Mononuclear cell (primary cell): Measurements from ENCODE around the gene CEACAM3. TPM values are rescaled to one million over a fixed set of nuclear protein-coding genes. Genes with fewer than 3 reads are reported as not detected.

ENCODE experiments used
- H3K27me3 ChIP-seq: 2 replicates; pipeline ENCODE4 v1.6.0; 2011; ENCODE audit warnings: low read length, control low read depth; ENCODE audit not compliant: insufficient read depth
- H3K4me1 ChIP-seq: 2 replicates; pipeline ENCODE4 v1.5.1; 2011; ENCODE audit warnings: mild to moderate bottlenecking, low read length, control low read depth; ENCODE audit not compliant: insufficient read depth
- H3K4me3 ChIP-seq: 2 replicates; pipeline ENCODE4 v1.5.1; 2011; ENCODE audit warnings: mild to moderate bottlenecking, low read length, moderate library complexity
- H3K9me3 ChIP-seq: 2 replicates; pipeline ENCODE4 v1.5.1; 2011; ENCODE audit warnings: low read depth, mild to moderate bottlenecking, control low read depth, low read length
- total RNA-seq: library from RNA; depleted of rRNA; stranded (reverse); fragments of >200 nt; gene quantifications from one replicate; pipeline ENCODE4 v1.2.3, GENCODE V29; 2012

Gene CEACAM3
- total RNA-seq, 1 donor = 0.52 TPM

DNA sequence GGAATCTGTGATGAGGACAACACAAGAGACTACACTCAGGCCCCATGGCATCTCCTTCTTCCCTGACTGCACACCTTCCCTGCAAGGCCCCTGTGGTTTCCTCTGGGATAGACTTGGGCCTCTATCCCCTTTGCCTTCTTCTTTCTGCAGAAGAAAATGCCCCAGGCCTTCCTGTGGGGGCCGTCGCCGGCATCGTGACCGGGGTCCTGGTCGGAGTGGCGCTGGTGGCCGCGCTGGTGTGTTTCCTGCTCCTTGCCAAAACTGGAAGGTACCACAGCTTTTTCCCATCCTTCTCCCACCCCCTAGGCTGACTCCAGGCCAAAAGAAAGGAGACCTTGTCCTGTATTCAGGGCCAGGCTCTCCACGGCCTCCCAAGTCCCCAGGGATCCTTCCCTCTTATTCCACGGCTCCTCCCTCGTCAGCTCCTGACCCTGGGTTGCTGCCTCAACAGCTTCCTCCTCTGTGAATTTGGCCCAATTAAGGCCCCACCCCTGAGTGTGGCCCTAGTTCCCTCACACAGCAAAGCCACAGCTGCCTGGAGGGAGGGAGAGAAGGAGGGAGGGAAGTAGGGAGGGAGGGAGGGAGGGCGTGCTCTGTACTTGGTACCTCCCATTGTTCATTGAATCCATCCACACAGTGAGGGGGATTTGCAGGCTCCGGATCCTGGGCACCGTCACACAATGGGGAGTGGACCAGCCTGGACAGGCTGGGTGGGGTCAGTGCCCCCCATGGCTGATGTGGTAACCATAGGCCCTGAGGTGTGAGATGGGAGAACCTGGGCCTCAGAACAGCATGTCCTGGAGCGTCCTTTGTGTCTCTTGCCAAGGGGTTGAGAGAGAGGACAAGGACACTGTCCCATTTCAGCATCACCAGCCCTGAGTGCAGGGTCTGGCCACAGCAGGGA lies 12.5 kb downstream of the CEACAM3 start:
- no peak overlapping the region for H3K4me3 ChIP-seq
- H3K27me3 ChIP-seq = no peaks in the 10 kb centered on the region
- peaks cover 77% of the 10 kb centered on the region for H3K4me1 ChIP-seq
- H3K9me3 ChIP-seq = no peaks in the 10 kb centered on the region

DNA sequence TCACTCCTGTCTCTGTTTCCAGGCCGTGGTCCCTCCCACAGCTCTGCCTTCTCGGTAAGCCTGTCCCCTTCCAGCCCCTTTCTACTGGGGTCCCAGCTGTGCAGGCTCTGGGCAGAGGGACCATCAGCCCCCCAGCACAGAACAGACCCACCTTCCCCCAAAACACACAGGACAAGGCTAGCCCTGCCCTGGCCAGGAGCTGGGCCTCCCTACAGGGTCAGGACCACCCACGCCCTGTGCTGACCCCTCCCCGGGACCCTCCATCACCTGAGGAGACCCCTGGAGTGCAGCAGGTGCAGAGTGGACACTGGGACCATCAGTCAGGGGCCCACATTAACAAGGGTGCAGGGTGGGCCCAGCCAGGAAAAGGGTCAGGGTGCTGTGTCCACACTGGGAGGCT lies 13.9 kb downstream of the CEACAM3 start:
- no peaks in the 10 kb centered on the region for H3K27me3 ChIP-seq
- H3K9me3 ChIP-seq = no peaks in the 10 kb centered on the region
- H3K4me3 ChIP-seq = no peak overlapping the region
- H3K4me1 ChIP-seq = peaks cover 63% of the 10 kb centered on the region

DNA sequence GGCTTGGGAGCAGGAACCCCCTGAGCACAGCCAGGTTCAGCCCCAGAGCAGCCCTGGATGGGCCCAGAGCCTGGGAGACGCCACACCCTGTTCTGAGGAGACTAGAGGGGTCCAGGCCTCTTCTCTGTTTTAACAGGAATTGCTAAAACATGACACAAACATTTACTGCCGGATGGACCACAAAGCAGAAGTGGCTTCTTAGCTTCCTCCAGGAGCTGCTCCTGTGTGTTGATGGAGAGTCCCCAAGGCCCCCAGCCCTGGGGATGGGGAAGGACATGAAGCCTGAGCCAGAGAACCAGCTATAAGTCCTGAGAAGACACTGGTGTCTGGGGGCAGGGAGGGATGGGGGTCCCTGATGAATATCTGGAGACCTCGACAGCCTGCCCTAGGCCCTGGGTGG lies 14.6 kb downstream of the CEACAM3 start:
- no peaks in the 10 kb centered on the region for H3K27me3 ChIP-seq
- no peak overlapping the region for H3K4me3 ChIP-seq
- H3K4me1 ChIP-seq = peaks cover 56% of the 10 kb centered on the region
- no peaks in the 10 kb centered on the region for H3K9me3 ChIP-seq

DNA sequence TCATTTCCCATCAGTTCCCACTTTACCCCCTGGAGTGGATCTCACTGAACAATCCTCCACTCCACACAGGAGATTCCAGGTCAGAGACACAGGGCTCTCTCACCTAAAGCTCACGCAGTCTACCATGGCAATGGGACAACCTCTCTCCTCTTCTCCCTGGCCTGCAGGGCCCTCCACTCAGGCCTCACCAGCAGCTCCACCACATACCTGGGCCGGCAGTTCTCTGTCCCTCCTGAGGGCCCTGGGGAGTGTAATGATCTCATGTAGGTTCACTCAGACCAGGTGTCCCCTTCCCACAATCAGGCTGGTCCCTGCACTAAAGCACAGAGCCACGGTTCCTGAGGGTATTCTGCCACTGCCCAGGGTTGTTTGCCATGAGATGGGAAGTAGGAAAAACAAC lies 15.6 kb downstream of the CEACAM3 start:
- no peak overlapping the region for H3K4me3 ChIP-seq

DNA sequence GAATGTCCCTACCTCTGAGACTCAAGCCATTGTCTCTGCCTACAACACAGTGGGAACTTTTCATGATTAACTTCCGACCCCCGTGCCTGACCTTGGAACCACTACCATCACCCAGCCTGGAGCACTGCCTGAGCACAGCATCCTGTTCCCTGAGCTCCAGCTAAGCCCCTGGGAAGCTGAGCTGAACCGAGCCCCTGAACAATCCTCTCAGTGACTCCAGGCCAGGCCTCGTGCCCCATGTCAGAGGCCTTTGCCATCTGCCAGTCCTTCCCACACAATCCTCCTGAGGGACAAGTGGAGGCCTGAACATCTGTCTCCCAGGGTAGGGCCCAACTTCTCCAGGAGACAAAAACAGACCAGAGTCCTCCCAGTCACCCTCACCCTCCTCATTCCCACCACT lies 17.5 kb downstream of the CEACAM3 start:
- Histone ChIP-seq H3K27me3 (no peaks in the 10 kb centered on the region), H3K9me3 (no peaks in the 10 kb centered on the region), H3K4me3 (no peak overlapping the region), H3K4me1 (peaks cover 34% of the 10 kb centered on the region)

More for the DNA sequence above, 15.6 kb downstream of the CEACAM3 start:
- Histone ChIP-seq H3K27me3 (no peaks in the 10 kb centered on the region), H3K4me1 (peaks cover 53% of the 10 kb centered on the region), H3K9me3 (no peaks in the 10 kb centered on the region)

DNA sequence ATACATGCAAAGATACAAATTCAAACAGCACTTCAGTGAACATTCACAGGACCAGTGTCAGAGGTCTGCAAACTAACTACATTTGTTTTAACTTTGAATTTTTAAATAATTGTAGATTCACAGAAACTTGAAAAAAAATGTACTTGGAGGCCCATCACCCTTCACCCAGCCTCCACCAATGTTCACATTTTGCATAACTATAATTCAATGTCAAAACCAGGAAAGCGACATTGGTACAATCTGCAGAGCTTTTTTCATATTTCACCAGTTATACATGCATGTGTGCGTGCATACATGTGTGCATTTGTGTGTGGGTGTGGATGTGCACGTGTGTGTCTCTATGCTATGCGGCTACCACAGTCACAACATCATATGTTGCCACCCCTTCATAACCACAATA lies 18.9 kb downstream of the CEACAM3 start:
- Histone ChIP-seq H3K9me3 (no peaks in the 10 kb centered on the region), H3K4me3 (no peak overlapping the region), H3K4me1 (peaks cover 22% of the 10 kb centered on the region), H3K27me3 (no peaks in the 10 kb centered on the region)

DNA sequence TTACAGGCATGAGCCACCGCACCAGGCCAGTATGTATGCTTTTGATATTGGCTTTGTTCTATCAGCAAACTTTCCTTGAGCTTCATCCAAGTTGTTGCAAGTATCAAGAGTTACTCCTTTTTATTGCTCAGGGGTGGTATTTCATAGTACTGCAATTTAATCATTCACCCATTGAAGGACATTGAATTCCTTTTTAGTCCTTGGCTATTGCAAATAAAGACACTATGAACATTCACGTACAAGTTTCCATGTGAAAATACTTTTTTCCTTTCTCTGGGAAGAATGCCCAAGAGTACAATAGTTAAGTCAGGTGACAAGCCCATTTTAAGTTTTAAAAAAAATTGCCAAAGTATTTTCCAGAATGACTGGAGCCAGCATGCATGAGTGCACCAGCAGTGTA lies 20.4 kb downstream of the CEACAM3 start:
- Histone ChIP-seq H3K4me3 (no peak overlapping the region), H3K4me1 (peaks cover 12% of the 10 kb centered on the region), H3K27me3 (no peaks in the 10 kb centered on the region), H3K9me3 (no peaks in the 10 kb centered on the region)

DNA sequence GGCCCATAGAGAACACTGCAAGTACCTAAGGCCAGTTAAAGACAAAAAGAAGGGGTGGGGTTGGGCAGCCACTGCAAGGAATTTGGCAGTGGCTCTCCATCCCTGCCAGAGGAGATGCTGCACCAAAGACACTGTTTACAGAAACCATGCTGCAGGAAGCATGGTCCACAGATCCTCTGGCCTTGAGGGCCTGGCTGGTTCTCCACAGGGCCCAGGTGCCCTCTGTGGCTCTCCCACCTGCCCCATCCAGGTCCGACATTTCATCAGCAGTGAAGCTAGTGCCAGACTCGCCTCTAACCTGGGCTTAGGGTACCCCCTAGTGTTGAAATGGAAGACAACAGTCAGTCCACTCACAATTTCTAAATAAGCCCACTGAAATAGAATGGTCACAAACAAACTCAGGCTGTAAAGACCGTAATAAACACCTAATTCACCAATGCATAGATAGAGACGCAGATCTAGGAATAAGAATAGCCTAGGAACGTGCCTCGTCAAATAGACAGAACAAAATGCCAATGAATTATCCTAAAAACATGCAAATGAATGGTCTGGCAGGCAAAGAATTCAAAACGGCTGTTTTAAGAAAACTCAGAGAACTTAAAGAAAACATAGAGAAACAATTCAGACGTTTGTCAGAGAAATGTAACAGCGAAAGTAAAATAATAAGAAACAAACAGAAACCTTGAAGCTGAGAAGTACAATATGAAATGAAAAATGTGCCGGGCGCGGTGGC lies 24.8 kb downstream of the CEACAM3 start:
- peaks cover 5% of the 10 kb centered on the region for H3K4me1 ChIP-seq
- peaks cover under 1% of the 10 kb centered on the region for H3K27me3 ChIP-seq
- H3K4me3 ChIP-seq = no peak overlapping the region
- H3K9me3 ChIP-seq = no peaks in the 10 kb centered on the region

DNA sequence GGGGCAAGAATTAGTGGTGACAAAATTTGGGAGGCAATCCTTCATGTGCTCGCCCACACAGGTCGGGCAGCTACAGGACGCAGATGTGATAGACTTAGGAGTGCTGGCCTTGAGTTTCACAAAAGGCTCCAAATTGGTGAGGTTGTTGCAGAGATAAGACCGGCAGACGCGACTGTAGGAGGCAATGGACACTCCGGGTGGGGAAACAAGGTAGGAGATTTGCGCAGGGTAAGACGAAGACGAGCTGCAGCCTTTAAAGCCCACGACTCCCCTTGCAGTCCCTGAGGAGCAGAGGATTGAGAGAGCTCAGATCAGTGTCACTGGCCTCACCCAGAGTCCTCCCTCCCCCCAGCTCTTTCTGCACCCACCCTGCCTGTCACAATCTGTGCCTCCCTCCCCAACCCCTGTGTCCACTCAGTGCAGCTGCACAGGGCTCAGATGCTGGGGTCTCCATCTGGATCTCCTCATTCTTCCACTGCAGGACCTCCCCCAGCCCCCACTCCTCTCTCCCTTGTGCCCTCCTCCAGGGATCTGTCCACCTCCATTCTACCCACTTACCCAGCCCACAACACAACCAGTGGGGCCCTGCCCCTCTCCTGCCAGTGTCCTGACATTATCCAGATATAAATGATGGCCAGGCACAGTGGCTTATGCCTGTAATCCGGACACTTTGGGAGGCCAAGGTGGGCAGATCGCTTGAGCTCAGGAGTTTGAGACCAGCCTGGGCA lies 41.8 kb downstream of the CEACAM3 start:
- H3K9me3 ChIP-seq = no peaks in the 10 kb centered on the region
- H3K4me1 ChIP-seq = no peaks in the 10 kb centered on the region
- H3K27me3 ChIP-seq = no peaks in the 10 kb centered on the region
- no peak overlapping the region for H3K4me3 ChIP-seq

DNA sequence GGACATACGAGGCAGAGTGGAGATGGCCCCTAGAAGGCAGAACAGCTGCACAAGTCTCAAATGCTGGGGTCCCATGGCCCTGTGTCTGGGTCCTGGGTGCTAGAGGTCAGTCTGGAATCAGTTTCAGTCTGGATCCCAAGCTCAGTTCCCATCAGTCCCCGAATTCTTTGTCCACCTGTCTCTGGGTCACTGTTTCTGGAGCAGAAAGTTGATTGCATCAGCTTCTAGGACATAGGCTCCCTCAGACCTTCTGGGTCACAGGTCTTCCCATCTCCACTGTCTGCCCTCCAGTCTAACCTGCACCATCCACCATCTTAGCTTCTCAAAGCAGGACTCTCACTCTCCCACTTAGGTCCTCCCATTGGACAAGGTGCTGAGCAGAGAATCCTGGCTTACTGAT lies 42.8 kb downstream of the CEACAM3 start:
- Histone ChIP-seq H3K4me3 (no peak overlapping the region), H3K27me3 (no peaks in the 10 kb centered on the region), H3K4me1 (no peaks in the 10 kb centered on the region), H3K9me3 (no peaks in the 10 kb centered on the region)

DNA sequence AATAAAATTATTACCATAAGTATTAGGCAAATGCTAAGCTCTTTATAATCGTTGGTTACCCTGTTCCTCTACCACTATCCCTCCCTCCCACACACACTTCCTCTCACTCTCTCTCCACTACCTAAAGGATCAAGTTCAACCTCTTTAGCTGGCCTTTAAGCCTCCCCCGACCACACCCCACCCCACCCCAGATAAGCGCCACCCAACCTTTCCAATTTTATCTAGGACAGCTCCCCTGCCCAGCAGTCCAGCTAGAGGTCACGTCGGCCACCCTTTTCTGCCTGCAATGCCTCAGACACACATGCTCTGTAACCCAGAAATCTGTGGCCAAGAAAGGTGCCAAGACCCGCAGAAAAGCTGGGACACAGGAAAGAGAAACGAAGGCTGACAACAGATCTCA lies 47.0 kb downstream of the CEACAM3 start:
- H3K9me3 ChIP-seq = no peaks in the 10 kb centered on the region
- no peak overlapping the region for H3K4me3 ChIP-seq
- no peaks in the 10 kb centered on the region for H3K27me3 ChIP-seq
- H3K4me1 ChIP-seq = no peaks in the 10 kb centered on the region

DNA sequence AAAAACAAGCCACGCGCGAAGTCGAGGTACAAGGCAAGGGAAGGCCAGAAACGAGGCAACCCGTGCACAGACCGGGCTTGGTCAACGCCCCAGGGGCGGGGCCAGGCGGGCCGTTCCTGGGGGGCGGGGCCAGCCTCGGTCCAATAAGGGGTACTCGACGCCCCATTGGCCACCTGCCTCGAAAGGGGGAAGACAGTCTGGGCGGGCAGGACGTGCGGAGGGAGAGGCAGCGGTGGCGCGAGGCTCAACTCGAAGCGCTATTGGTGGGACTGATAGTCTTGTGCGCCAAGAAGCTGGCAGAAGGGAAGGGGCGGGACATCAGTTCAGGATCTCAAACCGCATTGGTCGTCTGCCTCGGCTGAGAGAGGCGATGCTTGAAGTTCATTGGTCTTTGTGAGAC lies 48.2 kb downstream of the CEACAM3 start, which contains the start of gene LYPD4:
Gene LYPD4, minus strand, starts transcription at position 83 of the 400 bp plus-strand sequence. CDS start 5,398 bp downstream, outside the sequence.
- H3K27me3 ChIP-seq = no peaks in the 10 kb centered on the region

DNA sequence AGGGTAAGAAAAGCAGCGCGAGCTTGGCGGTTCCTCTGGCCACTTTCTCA lies 48.4 kb downstream of the CEACAM3 start, which contains the start of gene DMRTC2:
Gene DMRTC2, plus strand, starts transcription at position 42 of the 50 bp plus-strand sequence. CDS start 2,387 bp downstream, outside the sequence.
- Histone ChIP-seq H3K4me1 (no peaks in the 10 kb centered on the region), H3K27me3 (no peaks in the 10 kb centered on the region), H3K9me3 (no peaks in the 10 kb centered on the region), H3K4me3 (no peak within 1 kb of the TSS)

More for the DNA sequence above, 48.2 kb downstream of the CEACAM3 start, which contains the start of gene LYPD4:
- Histone ChIP-seq H3K4me3 (no peak within 1 kb of the TSS), H3K9me3 (no peaks in the 10 kb centered on the region), H3K4me1 (no peaks in the 10 kb centered on the region)

DNA sequence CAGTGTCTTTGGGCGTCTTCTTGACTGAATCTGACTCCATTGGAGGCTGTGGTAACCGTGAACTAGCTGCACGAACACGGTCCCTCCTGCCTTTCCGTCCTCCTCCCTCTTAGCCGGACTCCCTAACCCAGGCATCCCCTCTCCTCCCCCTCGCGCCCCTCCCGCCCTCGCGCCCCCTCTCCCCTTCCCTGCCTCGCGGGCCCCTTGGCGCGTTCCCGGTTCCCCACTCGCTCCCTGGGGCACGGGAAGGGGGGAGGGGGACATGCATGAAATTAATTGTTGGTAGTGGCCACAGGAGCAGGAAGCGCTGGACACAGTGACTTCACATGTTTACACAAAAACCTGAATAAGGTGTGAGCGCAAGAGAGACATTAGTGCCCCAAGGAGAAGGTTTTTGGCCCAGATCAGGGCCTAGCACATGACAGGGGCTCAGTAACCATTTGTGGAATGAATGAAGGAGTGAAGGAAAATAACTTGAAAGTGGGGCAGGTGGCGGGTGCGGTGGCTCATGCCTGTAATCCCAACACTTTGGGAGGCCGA lies 48.7 kb downstream of the CEACAM3 start:
- no peaks in the 10 kb centered on the region for H3K4me1 ChIP-seq
- no peaks in the 10 kb centered on the region for H3K9me3 ChIP-seq
- no peaks in the 10 kb centered on the region for H3K27me3 ChIP-seq
- no peak overlapping the region for H3K4me3 ChIP-seq
